HG03354 (cell line): ENCODE data around the gene ICE2.

Experiments
- ATAC-seq: cut with Tn5 transposase; IDR thresholded peaks from one replicate; pipeline ENCODE4 v1.9.1; 2021; ENCODE audit warnings: mild to moderate bottlenecking; ENCODE audit not compliant: unreplicated experiment, poor library complexity, severe bottlenecking

The ICE2 gene

DNA sequence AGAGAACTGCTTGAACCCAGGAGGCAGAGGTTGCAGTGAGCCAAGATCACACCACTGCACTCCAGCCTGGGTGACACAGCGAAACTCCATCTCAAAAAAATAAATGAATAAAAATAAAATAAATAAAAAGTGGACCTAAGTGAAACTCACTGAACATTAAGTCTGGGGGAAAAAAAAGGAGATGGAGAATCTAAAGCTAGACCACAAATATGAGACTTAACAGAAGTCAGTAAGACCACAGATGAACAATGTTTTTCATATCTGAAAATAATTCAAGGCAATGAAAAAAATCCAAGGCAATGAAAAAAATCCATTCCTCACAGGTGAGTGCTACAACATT lies 99.8 kb downstream of the ICE2 start:
- ATAC-seq: no peak

DNA sequence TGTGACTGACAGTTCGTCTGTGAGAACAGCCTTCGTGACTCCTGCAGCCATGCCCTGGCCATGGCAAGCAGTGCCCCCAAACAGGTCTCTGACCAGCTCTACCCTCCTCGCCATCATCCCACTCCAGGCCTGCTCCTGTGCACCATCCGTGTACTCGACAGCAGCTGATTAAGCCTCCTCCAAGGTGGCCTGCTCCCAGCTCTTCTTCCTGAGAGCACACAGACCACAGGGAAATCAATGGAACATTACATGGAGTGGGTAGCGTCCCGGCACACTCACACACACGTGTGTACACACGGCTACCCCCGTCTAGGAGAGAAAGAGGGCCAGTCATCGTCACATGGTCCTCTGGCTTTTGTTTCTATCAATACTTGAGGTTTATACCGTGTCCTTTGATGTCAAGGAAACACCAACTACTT lies 102.3 kb downstream of the ICE2 start:
- no peak for ATAC-seq

GRCh38 chr15:60375306-60375705 lies 103.6 kb downstream of the ICE2 start:
- ATAC-seq: no peak

DNA sequence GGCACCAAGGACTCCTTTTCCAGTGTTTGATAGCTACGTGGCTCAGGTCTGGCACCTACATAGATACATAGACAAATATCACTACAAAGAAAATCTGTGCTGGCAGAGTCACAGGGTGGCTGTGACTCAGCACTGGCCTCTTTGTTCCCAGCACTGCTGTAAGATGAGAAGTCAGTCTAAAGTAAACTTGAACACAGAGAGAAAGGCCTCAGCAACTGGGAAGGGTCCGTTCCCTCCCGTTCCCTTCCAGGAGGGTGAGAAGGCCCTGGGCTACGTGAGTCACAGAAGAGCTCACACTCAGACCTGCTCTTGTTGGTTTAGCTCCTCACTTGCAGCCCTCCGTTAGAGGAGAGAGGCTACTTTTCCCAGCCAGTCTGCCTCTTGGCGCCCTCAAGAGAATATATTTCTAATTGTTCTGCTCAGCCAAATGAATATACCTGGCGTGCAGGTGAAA lies 104.3 kb downstream of the ICE2 start:
- no peak for ATAC-seq

- no peak for ATAC-seq
Observed at GRCh38 chr15:60374209-60374608, 104.7 kb downstream of the ICE2 start.

DNA sequence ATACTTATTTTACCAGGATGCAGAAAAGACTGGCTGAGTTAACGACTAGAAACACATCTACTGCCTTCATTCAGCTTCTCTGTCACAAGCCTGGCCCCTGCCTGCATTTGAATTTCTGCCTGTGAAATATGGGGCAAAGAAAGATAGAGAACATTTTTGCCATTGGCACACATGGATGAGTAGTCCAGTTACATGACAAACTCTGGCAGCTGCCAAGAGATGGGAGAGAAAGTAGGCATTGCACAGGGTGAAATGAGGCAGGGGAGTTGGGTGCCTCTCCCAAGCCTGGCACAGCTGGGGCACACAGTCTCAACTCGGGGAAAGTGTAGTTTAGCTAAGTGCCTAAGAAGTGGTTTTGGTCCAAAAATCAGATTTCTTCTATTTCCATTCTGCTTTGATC lies 105.2 kb downstream of the ICE2 start:
- no peak for ATAC-seq

DNA sequence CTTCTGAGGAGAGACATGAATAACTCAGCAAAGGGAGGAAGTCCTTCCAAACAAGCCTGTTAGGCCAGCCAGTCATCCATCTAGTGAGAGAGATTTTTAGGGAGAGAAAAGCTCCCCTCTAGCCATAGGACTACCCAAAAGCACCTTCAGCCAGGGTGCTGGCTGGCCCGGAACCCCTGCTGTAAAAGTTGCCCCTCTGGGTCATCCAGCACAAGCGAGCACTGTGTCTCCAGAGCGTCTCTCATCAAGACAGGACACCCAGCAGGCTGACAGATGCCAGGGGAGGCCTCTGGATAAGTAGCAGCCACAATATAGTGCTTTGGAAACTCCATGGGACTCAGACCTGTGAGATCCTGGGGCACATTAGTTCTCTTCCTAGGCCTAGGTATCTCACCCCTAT lies 105.6 kb downstream of the ICE2 start:
- ATAC-seq: no peak

DNA sequence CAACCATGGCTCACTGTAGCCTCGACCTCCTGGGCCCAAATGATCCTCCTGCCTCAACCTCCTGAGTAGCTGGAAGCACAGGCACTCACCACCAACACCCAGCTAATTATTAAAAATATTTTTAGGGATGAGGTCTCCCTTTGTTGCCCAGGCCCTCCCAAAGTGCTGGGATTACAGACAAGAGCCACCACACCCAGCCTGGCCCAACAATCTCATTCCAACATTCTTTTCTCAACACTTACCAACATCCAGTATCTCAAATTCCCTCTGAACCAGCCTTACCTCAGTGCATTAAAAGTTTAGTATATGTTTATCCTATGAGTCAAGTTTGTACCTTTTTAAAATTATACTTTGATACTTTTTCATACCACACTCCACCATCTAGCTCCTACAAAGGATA lies 106.2 kb downstream of the ICE2 start:
- no peak for ATAC-seq

- ATAC-seq: no peak
Observed at GRCh38 chr15:60372227-60372626, 106.7 kb downstream of the ICE2 start.

DNA sequence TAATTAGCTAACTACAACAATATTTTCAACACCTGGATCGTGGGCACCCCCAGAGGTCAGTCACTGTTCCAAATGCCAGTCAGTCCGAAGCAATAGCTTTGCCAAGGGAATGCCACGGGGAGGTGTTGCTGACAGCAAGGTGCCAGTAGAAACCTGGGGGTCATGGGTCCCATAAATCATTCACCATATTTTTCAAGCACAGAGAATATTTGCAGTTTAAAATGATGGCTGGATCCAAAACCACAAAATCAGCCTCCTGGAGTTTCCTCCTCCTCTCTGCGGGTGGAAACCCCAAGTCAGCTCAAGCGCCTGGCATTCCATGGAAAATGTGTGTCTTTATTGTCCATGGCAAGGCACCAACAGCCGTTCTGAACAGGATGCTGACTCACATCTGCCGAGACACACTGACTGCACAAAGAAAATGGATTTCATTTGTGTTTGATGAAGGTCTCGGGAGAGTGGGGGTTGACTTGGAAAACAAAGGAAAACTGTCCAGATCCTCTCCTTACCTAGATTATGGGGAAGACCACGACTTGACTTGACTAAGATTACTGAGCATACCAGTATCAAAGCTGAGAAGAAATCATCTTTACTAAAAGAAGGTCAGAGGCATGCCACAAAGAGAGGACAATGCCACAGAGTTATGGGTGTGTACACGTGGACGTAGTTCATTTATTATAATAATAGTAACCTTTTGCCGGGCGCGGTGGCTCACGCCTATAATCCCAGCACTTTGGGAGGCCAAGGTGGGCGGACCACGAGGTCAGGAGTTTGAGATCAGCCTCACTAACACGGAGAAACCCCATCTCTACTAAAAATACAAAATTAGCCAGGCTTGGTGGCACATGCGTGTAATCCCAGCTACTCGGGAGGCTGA lies 107.5 kb downstream of the ICE2 start:
- no peak for ATAC-seq

DNA sequence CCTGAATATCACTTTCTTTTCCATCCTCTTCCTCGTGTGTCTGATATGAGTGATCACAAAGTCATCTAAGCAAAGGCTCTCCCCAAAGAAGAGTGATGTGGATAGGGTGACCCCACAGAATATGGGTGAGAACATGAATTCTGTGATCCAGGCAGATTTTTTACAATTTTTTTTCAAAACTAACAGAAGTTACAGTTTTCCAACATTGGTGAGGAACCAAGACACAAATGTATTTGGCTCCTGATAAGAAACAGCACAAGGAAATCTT lies 108.1 kb downstream of the ICE2 start:
- ATAC-seq: no peak

- no peak for ATAC-seq
Observed at GRCh38 chr15:60370105-60370868, 108.7 kb downstream of the ICE2 start.

DNA sequence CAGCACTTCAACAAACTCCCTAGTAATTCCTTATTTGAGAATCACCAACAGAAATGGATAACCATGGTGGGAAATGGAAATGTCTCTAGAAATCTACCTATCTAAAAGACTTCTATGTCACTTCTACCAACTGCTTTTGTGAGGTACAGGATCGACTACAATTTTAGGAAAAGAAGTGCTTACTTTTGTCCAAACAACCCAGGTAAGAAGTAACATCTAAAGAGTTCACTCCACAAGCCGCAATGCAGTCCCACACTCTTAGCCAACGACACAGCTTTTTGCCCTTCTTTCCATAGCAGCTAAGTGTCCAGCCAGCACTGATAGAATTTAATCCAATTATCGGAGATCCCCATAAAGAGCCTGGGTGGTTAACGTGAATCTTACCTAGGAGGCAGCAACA lies 109.2 kb downstream of the ICE2 start:
- no peak for ATAC-seq
